SK-N-SH treated with all-trans-retinoic acid at 6 μM for 48 hours (cell line): Measurements from ENCODE around the gene NEGR1.

Experiments used
- ATAC-seq: fragments of 200-7000 bp; cut with Tn5 transposase; 3 replicates; pipeline ENCODE4 v1.9.1; 2020; ENCODE audit warnings: mild to moderate bottlenecking, moderate library complexity
- ARNTL ChIP-seq: fragments of 450-650 bp; formaldehyde crosslinking; IDR thresholded peaks from 2 replicates; pipeline ENCODE4 v1.5.0; 2020; ENCODE audit warnings: low read depth, mild to moderate bottlenecking, moderate library complexity, borderline replicate concordance
- BACH2 ChIP-seq: fragments of 250-450 bp; sonication (Bioruptor Pico); IDR thresholded peaks from 2 replicates; pipeline ENCODE4 v1.9.0; 2021; ENCODE audit warnings: mild to moderate bottlenecking, borderline replicate concordance
- ESRRG ChIP-seq: fragments of 250-450 bp; sonication (Bioruptor Pico); IDR thresholded peaks from 2 replicates; pipeline ENCODE4 v1.6.1; 2021; ENCODE audit warnings: mild to moderate bottlenecking
- GLIS3 ChIP-seq: fragments of 250-450 bp; sonication (Bioruptor Pico); IDR thresholded peaks from 2 replicates; pipeline ENCODE4 v1.5.0; 2020; ENCODE audit warnings: mild to moderate bottlenecking, moderate library complexity
- ISL1 ChIP-seq: fragments of 250-450 bp; sonication (Bioruptor Pico); IDR thresholded peaks from 2 replicates; pipeline ENCODE4 v2.1.2; 2022; ENCODE audit warnings: mild to moderate bottlenecking, moderate library complexity
- OSR1 ChIP-seq: fragments of 250-450 bp; sonication (Bioruptor Pico); IDR thresholded peaks from 2 replicates; pipeline ENCODE4 v1.8.0; 2022; ENCODE audit warnings: moderate library complexity, mild to moderate bottlenecking, inconsistent platforms
- PATZ1 ChIP-seq: fragments of 250-450 bp; sonication (Bioruptor Pico); IDR thresholded peaks from 2 replicates; pipeline ENCODE4 v1.8.0; 2020; ENCODE audit warnings: mild to moderate bottlenecking, moderate library complexity, borderline replicate concordance
- POU6F1 ChIP-seq: fragments of 250-450 bp; sonication (Bioruptor Pico); IDR thresholded peaks from 2 replicates; pipeline ENCODE4 v1.8.0; 2021; ENCODE audit warnings: low read depth, mild to moderate bottlenecking, moderate library complexity, borderline replicate concordance
- PPARA ChIP-seq: fragments of 250-450 bp; sonication (Bioruptor Pico); IDR thresholded peaks from 2 replicates; pipeline ENCODE4 v1.5.0; 2020; ENCODE audit warnings: mild to moderate bottlenecking, borderline replicate concordance
- RARB ChIP-seq: fragments of 250-450 bp; sonication (Bioruptor Pico); IDR thresholded peaks from 2 replicates; pipeline ENCODE4 v1.8.0; 2021; ENCODE audit warnings: mild to moderate bottlenecking, moderate library complexity
- SNAI2 ChIP-seq: fragments of 250-450 bp; sonication (Bioruptor Pico); IDR thresholded peaks from 2 replicates; pipeline ENCODE4 v1.5.0; 2020; ENCODE audit warnings: mild to moderate bottlenecking, moderate library complexity
- TCF4 ChIP-seq: fragments of 250-450 bp; sonication (Bioruptor Pico); IDR thresholded peaks from 2 replicates; pipeline ENCODE4 v1.8.0; 2021; ENCODE audit warnings: mild to moderate bottlenecking, moderate library complexity, borderline replicate concordance
- TOX ChIP-seq: fragments of 250-450 bp; sonication (Bioruptor Pico); IDR thresholded peaks from 2 replicates; pipeline ENCODE4 v1.8.0; 2021; ENCODE audit warnings: mild to moderate bottlenecking, moderate library complexity, borderline replicate concordance
- ZFP3 ChIP-seq: fragments of 250-450 bp; sonication (Bioruptor Pico); IDR thresholded peaks from 2 replicates; pipeline ENCODE4 v1.5.0; 2020; ENCODE audit warnings: mild to moderate bottlenecking, moderate library complexity
- ZFP30 ChIP-seq: fragments of 450-650 bp; formaldehyde crosslinking; IDR thresholded peaks from 2 replicates; pipeline ENCODE4 v1.5.0; 2022; ENCODE audit warnings: mild to moderate bottlenecking, moderate library complexity
- ZNF565 ChIP-seq: fragments of 450-650 bp; formaldehyde crosslinking; conservative IDR thresholded peaks from 2 replicates; pipeline ENCODE4 v1.5.0; 2020; ENCODE audit warnings: low read depth, mild to moderate bottlenecking, moderate library complexity
- ZNF70 ChIP-seq: fragments of 450-650 bp; formaldehyde crosslinking; IDR thresholded peaks from 2 replicates; pipeline ENCODE4 v1.5.0; 2020; ENCODE audit warnings: mild to moderate bottlenecking, moderate library complexity
- ZNF8 ChIP-seq: fragments of 450-650 bp; formaldehyde crosslinking; IDR thresholded peaks from 2 replicates; pipeline ENCODE4 v1.5.0; 2020; ENCODE audit warnings: mild to moderate bottlenecking, moderate library complexity

The NEGR1 gene

DNA sequence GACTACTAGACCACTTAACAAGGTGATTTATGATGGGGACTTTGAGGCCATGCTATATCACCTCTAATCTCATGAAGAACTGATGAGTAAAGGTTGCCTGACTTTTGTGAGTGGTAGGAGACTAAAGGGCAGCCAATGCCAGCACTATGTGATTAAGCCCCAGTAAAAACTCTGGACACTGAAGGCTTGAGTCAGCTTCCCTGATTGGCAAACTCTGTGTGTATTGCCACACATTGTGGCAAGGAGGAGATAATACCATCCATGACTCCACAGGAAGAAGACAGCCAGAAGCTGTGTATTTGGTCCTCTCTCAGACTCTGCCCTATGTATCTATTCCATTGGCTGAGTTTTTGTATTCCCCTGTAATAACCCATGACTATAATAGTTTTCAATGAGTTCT is 788.2 kb downstream of the NEGR1 start:
- TF ChIP-seq ESRRG (CRISPR knock-in tag) = no peak
- no peak for TF ChIP-seq RARB
- no peak for TF ChIP-seq TOX (CRISPR knock-in tag)
- no peak for TF ChIP-seq TCF4 (CRISPR knock-in tag)
- TF ChIP-seq OSR1 = no peak
- no peak for TF ChIP-seq PPARA (CRISPR knock-in tag)
- TF ChIP-seq PATZ1 (CRISPR knock-in tag) = no peak
- no peak for TF ChIP-seq POU6F1 (CRISPR knock-in tag)
- TF ChIP-seq, all 23 proteins: peak for 0
- ATAC-seq = no peak

GRCh38 chr1:71492298-71493041 is 789.9 kb downstream of the NEGR1 start:
- 0 out of 2 replicates have a peak, but pooled peaks have one; percentile 32 for TF ChIP-seq ZFP30 (CRISPR knock-in tag)
- no peak for TF ChIP-seq ZFP3 (CRISPR knock-in tag)
- ATAC-seq = no peak

DNA sequence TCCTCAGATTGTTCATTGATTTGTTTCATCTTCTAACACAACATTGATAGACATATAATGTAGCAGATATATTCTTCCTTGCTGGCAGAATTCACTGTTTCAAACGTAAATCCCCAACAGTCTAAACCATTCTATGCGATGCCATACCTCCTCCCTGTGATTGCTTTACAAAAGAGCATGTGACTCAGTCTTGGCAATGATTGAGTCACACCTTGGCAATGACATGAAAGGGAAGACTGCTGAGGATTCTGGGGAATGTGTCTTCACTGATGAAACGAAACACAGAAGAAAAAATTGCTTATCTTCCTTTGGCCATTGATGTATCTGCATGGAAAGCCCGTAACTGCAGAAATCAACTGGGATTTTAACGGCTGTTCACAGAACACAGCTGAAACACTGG is 791.9 kb downstream of the NEGR1 start:
- ATAC-seq = no peak
- no peak for TF ChIP-seq TOX (CRISPR knock-in tag)

- ATAC-seq = peak; percentile 20; the same call in 1 of the 3 replicates
- TF ChIP-seq BACH2 (CRISPR knock-in tag) (no peak), TCF4 (CRISPR knock-in tag) (peak; percentile 35; the same call in 1 of the 2 replicates)
These were observed 793.6 kb downstream of the NEGR1 start for GRCh38 chr1:71488555-71489252.

GRCh38 chr1:71473331-71473730 is 809.0 kb downstream of the NEGR1 start:
- ATAC-seq = no peak

DNA sequence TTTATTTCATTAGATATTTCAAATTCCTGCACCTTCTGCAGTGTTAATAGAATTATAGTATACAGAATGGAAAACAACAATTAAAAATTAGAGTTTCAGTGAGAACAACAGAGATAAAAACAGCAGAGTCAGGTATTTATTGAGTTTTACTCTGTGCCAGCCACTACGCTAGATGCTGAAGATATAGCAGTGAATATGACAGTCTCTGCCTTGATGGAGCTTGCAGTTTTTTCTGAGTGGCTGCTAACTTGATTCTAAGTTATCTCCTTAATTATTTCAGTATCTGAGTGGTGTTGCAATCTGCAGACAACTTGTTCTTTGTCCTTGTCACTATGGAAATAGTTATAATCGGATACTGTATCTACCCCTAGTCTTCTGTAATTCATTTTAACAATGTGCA is 817.2 kb downstream of the NEGR1 start:
- ATAC-seq = no peak
- TF ChIP-seq ISL1 (peak; percentile 20; the same call in 1 of the 2 replicates), ZNF8 (no peak), ZNF70 (CRISPR knock-in tag) (no peak), TCF4 (CRISPR knock-in tag) (peak; percentile 22; the same call in 1 of the 2 replicates)

More at GRCh38 chr1:71473331-71473730, 809.0 kb downstream of the NEGR1 start:
- TF ChIP-seq ISL1 (no peak), SNAI2 (CRISPR knock-in tag) (no peak), ARNTL (CRISPR knock-in tag) (no peak), PATZ1 (CRISPR knock-in tag) (no peak), ZNF8 (no peak), GLIS3 (CRISPR knock-in tag) (no peak), ZNF565 (no peak), RARB (no peak), OSR1 (no peak), TCF4 (CRISPR knock-in tag) (no peak), PPARA (CRISPR knock-in tag) (no peak), BACH2 (CRISPR knock-in tag) (no peak)
